ENCODE results near the gene DCC.
A peak's percentile ranks its signal among the peaks of the same experiment; 100 is the strongest.

DCC gene

GRCh38 chr18:52701219-52701935, 361.4 kb downstream of the DCC start:
- DNase-seq, result no peak

- no peak for DNase-seq
Observed at GRCh38 chr18:52715421-52715820, 375.4 kb downstream of the DCC start.

- DNase-seq, result no peak
Observed at GRCh38 chr18:52715991-52716390, 376.0 kb downstream of the DCC start.

GRCh38 chr18:52716973-52717372, 377.0 kb downstream of the DCC start:
- DNase-seq, result peak; percentile 36

- DNase-seq, result no peak
Observed at GRCh38 chr18:52722904-52723303, 382.9 kb downstream of the DCC start.

GRCh38 chr18:52723550-52723970, 383.6 kb downstream of the DCC start:
- DNase-seq, result no peak

GRCh38 chr18:52730972-52731619, 391.1 kb downstream of the DCC start:
- DNase-seq, result no peak

- no peak for DNase-seq
Observed at GRCh38 chr18:52738946-52739345, 398.9 kb downstream of the DCC start.

- DNase-seq, result no peak
Observed at GRCh38 chr18:52746986-52747385, 407.0 kb downstream of the DCC start.

GRCh38 chr18:52747869-52748268, 407.9 kb downstream of the DCC start:
- no peak for DNase-seq

GRCh38 chr18:52748343-52748742, 408.3 kb downstream of the DCC start:
- no peak for DNase-seq

- DNase-seq, result no peak
Observed at GRCh38 chr18:52749542-52749941, 409.5 kb downstream of the DCC start.

- no peak for DNase-seq
Observed at GRCh38 chr18:52750995-52751394, 411.0 kb downstream of the DCC start.

- no peak for DNase-seq
Observed at GRCh38 chr18:52764316-52764715, 424.3 kb downstream of the DCC start.

- no peak for DNase-seq
Observed at GRCh38 chr18:52766002-52766545, 426.1 kb downstream of the DCC start.

GRCh38 chr18:52781113-52781512, 441.1 kb downstream of the DCC start:
- DNase-seq, result no peak

- DNase-seq, result no peak
Observed at GRCh38 chr18:52791321-52791720, 451.3 kb downstream of the DCC start.

- DNase-seq, result no peak
Observed at GRCh38 chr18:52812834-52813233, 472.8 kb downstream of the DCC start.

- no peak for DNase-seq
Observed at GRCh38 chr18:52813635-52814416, 473.8 kb downstream of the DCC start.

GRCh38 chr18:52815651-52816050, 475.7 kb downstream of the DCC start:
- no peak for DNase-seq

GRCh38 chr18:52816121-52816520, 476.1 kb downstream of the DCC start:
- DNase-seq, result no peak

- no peak for DNase-seq
Observed at GRCh38 chr18:52822160-52822559, 482.2 kb downstream of the DCC start.

GRCh38 chr18:52824126-52824525, 484.1 kb downstream of the DCC start:
- no peak for DNase-seq

All from right kidney (tissue), 1 donor.